ENCODE results near the gene MICAL2.

MICAL2 gene

GRCh38 chr11:12276831-12277475 is 166.6 kb downstream of the MICAL2 start:
- Mint-ChIP-seq H3K27me3 (ENCODE audit: low read depth) (no peaks in the 10 kb centered on the region), H3K4me3 (no peak overlapping the region), H3K4me1 (ENCODE audit: low read depth) (peaks cover 5% of the 10 kb centered on the region), H3K9me3 (no peaks in the 10 kb centered on the region), H3K36me3 (ENCODE audit: low read depth) (no peaks in the 10 kb centered on the region), H3K27ac (no peak overlapping the region)
- DNase-seq (ENCODE audit: low spot score), result no peak

GRCh38 chr11:12278766-12279671 is 168.6 kb downstream of the MICAL2 start:
- H3K27me3 Mint-ChIP-seq (ENCODE audit: low read depth), result no peaks in the 10 kb centered on the region
- DNase-seq (ENCODE audit: low spot score), result no peak
- H3K4me3 Mint-ChIP-seq, result no peak overlapping the region
- H3K4me1 Mint-ChIP-seq (ENCODE audit: low read depth), result peaks cover 5% of the 10 kb centered on the region
- H3K27ac Mint-ChIP-seq, result no peak overlapping the region
- no peaks in the 10 kb centered on the region for H3K36me3 Mint-ChIP-seq (ENCODE audit: low read depth)
- no peaks in the 10 kb centered on the region for H3K9me3 Mint-ChIP-seq

GRCh38 chr11:12279672-12280108 is 169.3 kb downstream of the MICAL2 start:
- peaks cover 5% of the 10 kb centered on the region for H3K4me1 Mint-ChIP-seq (ENCODE audit: low read depth)
- H3K36me3 Mint-ChIP-seq (ENCODE audit: low read depth), result no peaks in the 10 kb centered on the region
- H3K9me3 Mint-ChIP-seq, result no peaks in the 10 kb centered on the region
- no peak overlapping the region for H3K4me3 Mint-ChIP-seq
- H3K27ac Mint-ChIP-seq, result no peak overlapping the region
- H3K27me3 Mint-ChIP-seq (ENCODE audit: low read depth), result no peaks in the 10 kb centered on the region
- DNase-seq (ENCODE audit: low spot score), result no peak

GRCh38 chr11:12280199-12280837 is 169.9 kb downstream of the MICAL2 start:
- Mint-ChIP-seq H3K4me3 (no peak overlapping the region), H3K27ac (no peak overlapping the region), H3K9me3 (no peaks in the 10 kb centered on the region), H3K36me3 (ENCODE audit: low read depth) (no peaks in the 10 kb centered on the region), H3K4me1 (ENCODE audit: low read depth) (peaks cover 5% of the 10 kb centered on the region), H3K27me3 (ENCODE audit: low read depth) (no peaks in the 10 kb centered on the region)
- DNase-seq (ENCODE audit: low spot score), result no peak

GRCh38 chr11:12280838-12281565 is 170.6 kb downstream of the MICAL2 start:
- Mint-ChIP-seq H3K36me3 (ENCODE audit: low read depth) (no peaks in the 10 kb centered on the region), H3K27ac (no peak overlapping the region), H3K9me3 (no peaks in the 10 kb centered on the region), H3K27me3 (ENCODE audit: low read depth) (no peaks in the 10 kb centered on the region), H3K4me3 (no peak overlapping the region), H3K4me1 (ENCODE audit: low read depth) (peaks cover 5% of the 10 kb centered on the region)
- peak; percentile 25 for DNase-seq (ENCODE audit: low spot score)

- Mint-ChIP-seq H3K36me3 (ENCODE audit: low read depth) (no peaks in the 10 kb centered on the region), H3K27me3 (ENCODE audit: low read depth) (no peaks in the 10 kb centered on the region), H3K4me3 (no peak overlapping the region), H3K27ac (no peak overlapping the region), H3K4me1 (ENCODE audit: low read depth) (peaks cover 5% of the 10 kb centered on the region), H3K9me3 (no peaks in the 10 kb centered on the region)
- DNase-seq (ENCODE audit: low spot score), result peak; percentile 66
Observed at GRCh38 chr11:12281571-12282478, 171.4 kb downstream of the MICAL2 start.

GRCh38 chr11:12282676-12283075 is 172.3 kb downstream of the MICAL2 start:
- Mint-ChIP-seq H3K4me1 (ENCODE audit: low read depth) (peaks cover 5% of the 10 kb centered on the region), H3K9me3 (no peaks in the 10 kb centered on the region), H3K4me3 (no peak overlapping the region), H3K27ac (no peak overlapping the region), H3K36me3 (ENCODE audit: low read depth) (no peaks in the 10 kb centered on the region), H3K27me3 (ENCODE audit: low read depth) (no peaks in the 10 kb centered on the region)
- DNase-seq (ENCODE audit: low spot score), result no peak

- peak; percentile 0 for DNase-seq (ENCODE audit: low spot score)
- H3K4me3 Mint-ChIP-seq, result no peak overlapping the region
- H3K9me3 Mint-ChIP-seq, result no peaks in the 10 kb centered on the region
- H3K4me1 Mint-ChIP-seq (ENCODE audit: low read depth), result peaks cover 5% of the 10 kb centered on the region
- H3K27ac Mint-ChIP-seq, result no peak overlapping the region
- no peaks in the 10 kb centered on the region for H3K36me3 Mint-ChIP-seq (ENCODE audit: low read depth)
- no peaks in the 10 kb centered on the region for H3K27me3 Mint-ChIP-seq (ENCODE audit: low read depth)
Observed at GRCh38 chr11:12284316-12285050, 174.1 kb downstream of the MICAL2 start.

GRCh38 chr11:12285106-12285505 is 174.7 kb downstream of the MICAL2 start:
- Mint-ChIP-seq H3K27me3 (ENCODE audit: low read depth) (no peaks in the 10 kb centered on the region), H3K4me1 (ENCODE audit: low read depth) (peaks cover 9% of the 10 kb centered on the region), H3K36me3 (ENCODE audit: low read depth) (no peaks in the 10 kb centered on the region), H3K4me3 (no peak overlapping the region), H3K9me3 (no peaks in the 10 kb centered on the region), H3K27ac (no peak overlapping the region)
- DNase-seq (ENCODE audit: low spot score), result no peak

GRCh38 chr11:12285811-12286222 is 175.4 kb downstream of the MICAL2 start:
- Mint-ChIP-seq H3K27me3 (ENCODE audit: low read depth) (no peaks in the 10 kb centered on the region), H3K9me3 (no peaks in the 10 kb centered on the region), H3K4me3 (no peak overlapping the region), H3K27ac (no peak overlapping the region), H3K36me3 (ENCODE audit: low read depth) (no peaks in the 10 kb centered on the region), H3K4me1 (ENCODE audit: low read depth) (peaks cover 9% of the 10 kb centered on the region)
- DNase-seq (ENCODE audit: low spot score), result peak; percentile 1

- H3K4me1 Mint-ChIP-seq (ENCODE audit: low read depth), result peaks cover 12% of the 10 kb centered on the region
- no peaks in the 10 kb centered on the region for H3K9me3 Mint-ChIP-seq
- no peaks in the 10 kb centered on the region for H3K27me3 Mint-ChIP-seq (ENCODE audit: low read depth)
- no peak for DNase-seq (ENCODE audit: low spot score)
- no peak overlapping the region for H3K4me3 Mint-ChIP-seq
- no peak overlapping the region for H3K27ac Mint-ChIP-seq
- no peaks in the 10 kb centered on the region for H3K36me3 Mint-ChIP-seq (ENCODE audit: low read depth)
Observed at GRCh38 chr11:12286606-12287005, 176.2 kb downstream of the MICAL2 start.

GRCh38 chr11:12287009-12287373 is 176.6 kb downstream of the MICAL2 start:
- no peak overlapping the region for H3K4me3 Mint-ChIP-seq
- no peaks in the 10 kb centered on the region for H3K36me3 Mint-ChIP-seq (ENCODE audit: low read depth)
- no peak for DNase-seq (ENCODE audit: low spot score)

More at GRCh38 chr11:12287009-12287373, 176.6 kb downstream of the MICAL2 start:
- H3K9me3 Mint-ChIP-seq, result no peaks in the 10 kb centered on the region
- H3K27me3 Mint-ChIP-seq (ENCODE audit: low read depth), result no peaks in the 10 kb centered on the region
- peaks cover 14% of the 10 kb centered on the region for H3K4me1 Mint-ChIP-seq (ENCODE audit: low read depth)
- H3K27ac Mint-ChIP-seq, result no peak overlapping the region
